HG03139 (cell line): ENCODE measurements around the gene SVOPL.
"Not testable (repeated sequence)": the region's sequence is repeated elsewhere in the genome, so short reads cannot be mapped to it uniquely, and the experiment has no call there.

Experiments used
- ATAC-seq: cut with Tn5 transposase; IDR thresholded peaks from one replicate; pipeline ENCODE4 v1.9.1; 2021; ENCODE audit not compliant: unreplicated experiment

SVOPL gene

GRCh38 chr7:138701537-138701923 lies 368 bp upstream of the SVOPL start:
- no peak for ATAC-seq

GRCh38 chr7:138699661-138700060 lies 1.5 kb downstream of the SVOPL start:
- no peak for ATAC-seq

GRCh38 chr7:138698281-138698680 lies 2.9 kb downstream of the SVOPL start:
- ATAC-seq = no peak

GRCh38 chr7:138697535-138698182 lies 3.5 kb downstream of the SVOPL start:
- no peak for ATAC-seq

- ATAC-seq = not testable (repeated sequence)
Observed at GRCh38 chr7:138695776-138696175, 5.4 kb downstream of the SVOPL start.

GRCh38 chr7:138695106-138695505 lies 6.1 kb downstream of the SVOPL start:
- ATAC-seq = no peak

- ATAC-seq = no peak
Observed at GRCh38 chr7:138691178-138691577, 10.0 kb downstream of the SVOPL start.

- no peak for ATAC-seq
Observed at GRCh38 chr7:138690495-138690894, 10.7 kb downstream of the SVOPL start.

GRCh38 chr7:138688037-138688436 lies 13.1 kb downstream of the SVOPL start:
- ATAC-seq = not testable (repeated sequence)

- ATAC-seq = no peak
Observed at GRCh38 chr7:138684340-138684739, 16.8 kb downstream of the SVOPL start.

GRCh38 chr7:138679793-138680192 lies 21.4 kb downstream of the SVOPL start:
- ATAC-seq = no peak

- no peak for ATAC-seq
Observed at GRCh38 chr7:138670594-138670993, 30.6 kb downstream of the SVOPL start.

- ATAC-seq = no peak
Observed at GRCh38 chr7:138669364-138669763, 31.8 kb downstream of the SVOPL start.

GRCh38 chr7:138668946-138669345 lies 32.2 kb downstream of the SVOPL start:
- ATAC-seq = no peak

GRCh38 chr7:138668229-138668596 lies 32.9 kb downstream of the SVOPL start:
- ATAC-seq = no peak

- ATAC-seq = no peak
Observed at GRCh38 chr7:138667535-138668228, 33.5 kb downstream of the SVOPL start.

GRCh38 chr7:138666385-138666784 lies 34.8 kb downstream of the SVOPL start:
- ATAC-seq = no peak

GRCh38 chr7:138665669-138666140 lies 35.5 kb downstream of the SVOPL start:
- no peak for ATAC-seq

GRCh38 chr7:138665249-138665648 lies 35.9 kb downstream of the SVOPL start:
- no peak for ATAC-seq

- no peak for ATAC-seq
Observed at GRCh38 chr7:138663725-138664710, 37.1 kb downstream of the SVOPL start.

GRCh38 chr7:138662991-138663320 lies 38.2 kb downstream of the SVOPL start:
- ATAC-seq = no peak
